GM21447 (cell line): ENCODE data around the gene SRCIN1.

Source experiments
- ATAC-seq: cut with Tn5 transposase; IDR thresholded peaks from one replicate; pipeline ENCODE4 v1.9.1; 2021; ENCODE audit not compliant: unreplicated experiment

SRCIN1 gene

GRCh38 chr17:38564254-38564837 lies 41.4 kb downstream of the SRCIN1 start:
- ATAC-seq = no peak

GRCh38 chr17:38563362-38564253 lies 42.1 kb downstream of the SRCIN1 start:
- no peak for ATAC-seq

DNA sequence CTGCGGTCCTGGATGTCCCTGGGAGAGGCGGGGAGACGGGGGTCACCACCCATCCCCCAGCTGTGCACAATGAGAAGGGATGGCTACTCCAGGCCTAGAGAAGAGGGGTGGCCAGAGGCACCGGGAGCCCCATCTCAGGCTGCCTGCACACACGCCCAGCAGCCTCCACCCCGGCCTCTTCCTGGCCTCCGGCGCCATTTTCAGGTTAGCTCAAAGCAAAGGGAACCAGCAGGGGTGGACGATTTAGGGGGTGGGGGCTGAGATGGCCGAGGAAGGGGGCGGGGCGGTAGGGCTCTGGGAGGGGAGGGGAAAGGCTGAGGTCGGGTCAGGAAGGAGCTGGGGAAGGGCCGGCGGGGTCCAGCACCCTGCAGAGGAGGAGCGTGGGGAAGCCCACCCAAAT lies 42.8 kb downstream of the SRCIN1 start:
- ATAC-seq = no peak

- no peak for ATAC-seq
Measured at GRCh38 chr17:38562215-38562569, 43.6 kb downstream of the SRCIN1 start.

- no peak for ATAC-seq
Measured at GRCh38 chr17:38561416-38562214, 44.1 kb downstream of the SRCIN1 start.

- ATAC-seq = no peak
Measured at GRCh38 chr17:38560503-38561318, 45.0 kb downstream of the SRCIN1 start.

DNA sequence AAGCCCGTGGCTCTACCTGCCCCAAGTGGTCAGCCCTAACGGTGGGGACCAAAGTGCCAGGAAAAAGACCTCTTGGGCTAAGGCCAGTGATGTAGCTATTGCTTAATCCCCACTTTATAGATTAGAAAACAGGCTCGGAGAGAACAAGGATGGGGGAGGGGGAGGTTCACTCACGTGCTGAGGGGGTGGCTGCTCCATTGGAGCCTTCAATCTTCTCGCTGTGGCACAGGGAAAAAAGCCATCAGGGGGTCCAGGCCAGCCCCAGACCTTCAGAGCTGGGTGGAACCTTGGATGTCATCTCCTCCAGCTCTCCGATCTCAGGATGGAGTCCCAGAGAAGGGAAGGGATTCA lies 45.9 kb downstream of the SRCIN1 start:
- ATAC-seq = no peak

DNA sequence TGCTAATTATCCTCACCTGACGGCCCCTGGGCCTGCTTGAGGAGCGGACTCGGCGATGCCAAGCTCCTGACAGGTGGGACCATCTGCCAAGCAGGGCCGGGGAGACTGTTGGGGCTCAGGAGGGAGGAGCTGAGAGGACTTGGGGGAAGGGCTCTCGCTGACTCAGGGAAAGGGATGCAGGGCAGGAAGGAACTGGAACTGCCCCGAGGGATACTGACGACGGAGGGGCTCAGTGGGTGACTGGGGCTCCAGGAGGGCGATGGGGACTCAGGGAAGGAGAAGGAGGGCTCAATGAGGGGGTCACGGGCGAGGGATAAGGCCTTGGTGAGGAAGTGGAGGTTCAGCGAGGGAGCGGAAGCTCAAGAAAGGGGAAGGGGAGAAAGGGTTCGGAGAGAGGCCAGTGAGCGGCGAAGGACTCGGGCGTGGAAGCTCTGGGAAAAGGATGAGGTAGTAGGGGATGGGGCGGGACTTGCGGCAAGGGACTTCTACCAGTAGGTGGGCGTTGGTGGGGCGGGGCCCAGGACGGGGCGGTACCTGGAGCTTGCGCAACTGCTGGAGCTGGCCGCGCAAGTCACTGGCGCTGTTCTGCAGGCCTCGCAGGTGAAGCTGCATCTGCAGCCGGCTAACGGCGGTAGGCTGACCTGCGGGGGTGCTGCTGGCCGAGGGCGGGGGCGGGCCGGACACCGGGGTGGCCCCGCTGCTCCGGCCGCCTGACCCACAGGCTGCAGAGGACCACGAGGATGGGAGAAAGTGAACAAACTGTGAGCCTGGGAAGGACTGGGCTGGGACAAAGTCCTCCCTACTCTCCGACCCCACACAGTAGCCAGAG lies 46.5 kb downstream of the SRCIN1 start:
- ATAC-seq = peak; percentile 56

GRCh38 chr17:38558728-38559050 lies 47.1 kb downstream of the SRCIN1 start:
- ATAC-seq = no peak

DNA sequence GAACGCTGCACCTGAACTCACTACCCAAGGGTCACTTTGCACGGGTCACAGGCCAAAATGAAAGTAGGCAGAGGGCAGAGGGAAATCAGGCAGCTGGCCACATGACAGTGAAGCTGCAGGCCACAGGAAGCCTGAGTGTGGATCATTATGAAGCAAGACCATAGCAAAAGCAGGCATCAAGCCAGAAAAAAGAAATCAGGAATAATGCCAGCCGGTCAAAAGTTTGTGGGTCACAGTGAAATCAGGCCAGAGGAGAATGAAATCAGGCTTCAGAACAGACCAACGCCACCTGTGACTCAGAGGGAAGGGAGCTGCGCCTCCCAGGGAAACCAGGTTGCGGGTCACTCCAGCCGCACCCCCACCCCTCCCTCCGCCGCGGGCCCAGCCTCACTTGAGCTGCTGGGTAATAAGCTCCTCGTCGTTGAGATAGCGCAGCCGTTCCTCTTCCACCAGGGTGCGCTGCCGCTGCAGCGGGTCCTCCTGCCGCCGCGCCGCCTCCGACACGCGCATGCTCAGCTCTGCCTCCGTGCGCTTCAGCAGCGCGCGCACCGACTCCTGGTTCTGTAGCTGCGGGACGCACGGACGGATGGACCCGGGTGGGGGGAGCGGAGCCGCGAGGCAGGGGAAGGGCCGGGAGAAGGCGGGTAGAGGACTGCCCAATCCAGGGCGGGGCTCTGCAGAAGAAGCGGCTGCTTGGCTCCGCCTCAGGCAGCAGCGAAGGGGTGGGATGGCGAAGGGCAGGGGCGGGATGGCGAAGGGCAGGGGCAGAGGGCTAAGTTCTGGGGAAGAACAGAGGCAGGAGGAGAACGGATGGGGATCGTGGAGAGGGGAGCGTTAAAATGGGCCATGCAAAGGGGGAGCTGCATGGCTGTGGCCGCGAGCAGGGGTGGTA lies 47.7 kb downstream of the SRCIN1 start:
- ATAC-seq = peak; percentile 57

GRCh38 chr17:38557396-38557795 lies 48.4 kb downstream of the SRCIN1 start:
- ATAC-seq = no peak

DNA sequence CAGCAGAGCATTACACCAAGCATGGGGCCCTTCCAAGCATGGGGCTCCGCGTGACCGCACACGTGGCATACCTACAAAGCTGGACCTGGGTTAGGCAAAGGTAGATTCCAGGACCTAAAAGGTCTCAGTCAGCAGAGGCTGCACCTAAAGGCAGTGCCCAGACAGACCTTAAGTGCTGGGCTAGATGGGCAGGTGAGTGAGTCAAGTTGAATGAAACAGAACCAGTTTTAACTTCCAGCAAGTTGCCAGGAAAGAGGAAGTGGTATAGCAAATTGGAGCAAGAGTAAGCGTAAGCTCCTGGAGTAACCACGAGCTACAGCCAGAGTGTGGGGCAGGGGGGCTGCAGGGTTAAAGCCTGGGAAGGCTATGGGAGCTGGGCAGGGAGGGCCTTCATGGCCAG lies 49.5 kb downstream of the SRCIN1 start:
- ATAC-seq = no peak

GRCh38 chr17:38554430-38555350 lies 51.1 kb downstream of the SRCIN1 start:
- ATAC-seq = no peak

GRCh38 chr17:38552343-38552742 lies 53.4 kb downstream of the SRCIN1 start:
- no peak for ATAC-seq

- no peak for ATAC-seq
Measured at GRCh38 chr17:38551121-38551520, 54.6 kb downstream of the SRCIN1 start.

DNA sequence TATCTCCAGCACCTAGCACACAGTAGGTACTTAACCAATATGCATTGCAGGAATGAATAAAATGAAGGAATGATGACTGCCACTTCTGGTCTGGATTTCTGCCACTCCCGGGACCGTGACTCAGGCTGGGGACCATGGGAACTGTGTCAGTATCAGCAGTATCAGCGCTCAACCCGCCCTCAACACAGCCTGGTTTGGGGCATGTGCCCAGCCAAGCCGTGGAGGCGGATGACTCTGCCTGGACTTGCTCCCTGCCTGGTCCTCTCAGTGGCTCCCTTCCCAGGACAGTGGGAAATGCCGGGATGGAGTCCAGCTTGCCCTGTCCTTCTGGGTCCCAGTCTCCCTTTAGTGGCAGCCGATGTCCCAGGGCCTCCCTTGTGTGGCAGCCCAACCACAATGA lies 55.1 kb downstream of the SRCIN1 start:
- ATAC-seq = no peak

GRCh38 chr17:38549285-38549684 lies 56.5 kb downstream of the SRCIN1 start:
- no peak for ATAC-seq

- ATAC-seq = no peak
Measured at GRCh38 chr17:38547444-38547843, 58.3 kb downstream of the SRCIN1 start.
